Measurements from ENCODE around the gene BCDIN3D. TPM values are rescaled to one million over a fixed set of nuclear protein-coding genes. Genes with fewer than 3 reads are reported as not detected.
A peak's percentile ranks its signal among the peaks of the same experiment; 100 is the strongest.

The BCDIN3D gene
- polyA plus RNA-seq, 1 donor from 2014 or later = 7.0 TPM

DNA sequence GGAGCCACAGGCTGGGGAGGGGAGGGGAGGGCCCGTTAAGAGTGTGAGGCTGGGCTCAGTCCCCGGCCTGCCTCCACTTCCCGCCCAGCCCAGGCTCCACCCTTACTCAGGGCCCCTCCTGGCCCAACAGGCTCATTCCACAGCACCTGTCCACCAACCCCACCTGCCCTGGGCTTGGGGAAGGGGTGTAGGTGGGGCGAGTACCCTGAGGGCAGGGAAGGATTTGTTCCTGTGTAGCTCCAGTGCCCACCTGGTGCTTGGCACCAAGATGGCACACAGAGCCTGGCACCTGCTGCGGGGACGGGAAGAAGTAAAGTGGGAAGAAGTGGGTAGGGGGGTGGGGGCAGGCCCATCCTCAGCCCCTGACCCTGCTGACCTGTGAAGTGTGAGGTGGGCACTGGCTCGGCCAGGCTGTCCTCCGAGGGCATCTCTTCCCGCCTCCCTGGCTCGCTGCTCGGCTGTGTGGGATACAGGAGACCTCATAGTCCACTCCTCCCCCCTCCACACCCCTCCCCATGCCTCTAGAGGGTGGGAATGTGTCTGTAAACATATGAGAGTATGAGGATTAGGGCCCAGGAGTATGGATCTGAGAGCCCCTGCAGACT, 49.8 kb downstream of the BCDIN3D start:
- no peaks in the 10 kb centered on the region for H3K36me3 Mint-ChIP-seq
- H3K9me3 Mint-ChIP-seq = no peaks in the 10 kb centered on the region
- H3K4me3 Mint-ChIP-seq = no peak overlapping the region
- H3K27me3 Mint-ChIP-seq = no peaks in the 10 kb centered on the region
- H3K4me1 Mint-ChIP-seq = no peaks in the 10 kb centered on the region
- no peak overlapping the region for H3K27ac Mint-ChIP-seq

DNA sequence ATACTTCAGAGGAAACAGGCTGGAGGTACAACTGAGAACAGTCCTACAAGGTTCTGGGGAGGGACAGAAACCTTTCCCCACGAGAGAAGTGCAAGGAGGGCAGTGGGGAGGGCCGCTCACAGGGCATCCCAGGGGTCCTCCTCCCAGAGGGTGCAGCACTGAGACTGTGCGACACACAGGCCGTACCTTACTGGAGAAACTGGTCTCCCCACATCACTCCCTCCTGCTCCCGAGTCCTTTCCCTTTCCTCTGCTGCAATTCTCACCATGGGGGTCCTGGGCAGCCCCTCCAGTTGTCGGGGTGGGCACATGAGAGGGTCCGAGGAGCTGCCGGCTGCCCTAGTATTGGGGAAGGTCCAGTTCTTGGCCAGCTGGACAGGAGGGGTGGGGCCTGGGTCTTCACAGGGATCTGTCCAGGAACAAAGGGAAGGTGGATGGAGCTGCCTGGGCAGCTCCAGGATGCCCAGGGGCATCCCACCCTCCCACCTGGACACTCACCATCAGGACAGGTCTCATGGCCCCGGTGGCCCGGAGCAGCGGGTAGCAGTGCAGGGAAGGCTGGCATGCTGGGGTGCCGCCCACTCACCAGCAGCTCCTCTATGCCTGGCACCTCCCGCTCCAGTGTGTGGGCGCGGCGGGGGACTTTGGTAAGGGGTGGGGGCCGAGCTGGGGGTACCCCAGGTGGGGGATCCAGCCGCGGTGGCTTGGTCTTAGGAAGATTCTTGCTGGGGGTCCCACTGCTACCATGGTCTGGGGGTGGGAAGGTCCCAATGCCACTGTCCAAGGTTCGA, 50.5 kb downstream of the BCDIN3D start:
- peaks cover 0 to 5% (median 4%) of the 10 kb centered on the region in 3 donors for H3K9me3 Mint-ChIP-seq
- H3K27me3 Mint-ChIP-seq = no peaks in the 10 kb centered on the region
- H3K27ac Mint-ChIP-seq = no peak overlapping the region
- no peaks in the 10 kb centered on the region for H3K36me3 Mint-ChIP-seq
- H3K4me3 Mint-ChIP-seq = no peak overlapping the region
- H3K4me1 Mint-ChIP-seq = no peaks in the 10 kb centered on the region

- Mint-ChIP-seq H3K36me3 (no peaks in the 10 kb centered on the region), H3K27ac (no peak overlapping the region), H3K4me3 (no peak overlapping the region), H3K9me3 (peaks cover 0 to 5% (median 5%) of the 10 kb centered on the region in 3 donors), H3K27me3 (no peaks in the 10 kb centered on the region), H3K4me1 (no peaks in the 10 kb centered on the region)
Measured at GRCh38 chr12:49791700-49792099, 51.2 kb downstream of the BCDIN3D start.

- peaks cover 0 to 5% (median 5%) of the 10 kb centered on the region in 3 donors for H3K9me3 Mint-ChIP-seq
Measured at GRCh38 chr12:49790741-49791555, 52.0 kb downstream of the BCDIN3D start.

DNA sequence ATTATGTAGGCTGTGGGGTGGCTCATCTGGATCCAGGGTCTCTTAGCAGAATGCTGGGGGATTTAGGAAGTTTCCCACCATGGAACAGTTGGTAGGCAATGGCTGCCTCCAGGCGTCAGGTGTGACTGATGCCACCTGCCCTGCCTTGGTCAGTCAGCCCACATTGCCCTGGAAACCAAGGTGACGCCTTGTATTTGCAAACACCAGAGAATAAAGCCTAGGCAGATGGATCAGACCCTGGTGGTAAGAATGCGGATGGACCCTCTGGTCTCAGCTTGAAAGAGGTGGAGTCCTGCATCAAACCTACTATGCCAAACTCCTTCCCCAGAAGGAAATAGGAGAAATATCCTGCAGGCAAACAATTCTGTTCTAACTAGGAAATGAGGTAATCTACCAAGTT, 52.9 kb downstream of the BCDIN3D start:
- H3K27ac Mint-ChIP-seq = no peak overlapping the region
- H3K4me3 Mint-ChIP-seq = no peak overlapping the region
- H3K36me3 Mint-ChIP-seq = no peaks in the 10 kb centered on the region
- no peaks in the 10 kb centered on the region for H3K4me1 Mint-ChIP-seq
- peaks cover 0 to 5% (median 5%) of the 10 kb centered on the region in 3 donors for H3K9me3 Mint-ChIP-seq
- peaks cover 2% of the 10 kb centered on the region for H3K27me3 Mint-ChIP-seq

More at GRCh38 chr12:49790741-49791555, 52.0 kb downstream of the BCDIN3D start:
- H3K4me3 Mint-ChIP-seq = no peak overlapping the region
- H3K36me3 Mint-ChIP-seq = no peaks in the 10 kb centered on the region
- no peaks in the 10 kb centered on the region for H3K27me3 Mint-ChIP-seq
- H3K4me1 Mint-ChIP-seq = no peaks in the 10 kb centered on the region
- peak overlapping the region in 1 of 3 donors; percentile 50 for H3K27ac Mint-ChIP-seq

DNA sequence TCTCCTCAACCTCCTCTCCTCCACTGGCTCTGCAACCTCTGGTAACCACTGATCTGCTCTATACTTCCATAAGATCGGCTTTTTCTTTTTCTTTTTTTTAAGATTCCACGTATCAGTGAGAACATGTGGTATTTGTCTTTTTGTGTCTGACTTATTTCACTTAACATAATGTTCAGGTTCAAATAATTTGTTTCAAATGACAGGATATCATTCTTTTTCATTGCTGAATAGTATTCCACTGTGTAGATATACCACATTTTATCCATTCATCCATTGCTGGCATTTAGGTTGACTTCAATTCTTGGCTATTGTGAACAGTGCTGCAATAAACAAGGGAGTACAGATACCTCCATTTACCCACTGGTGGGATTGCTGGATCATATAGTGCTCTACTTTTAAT, 55.2 kb downstream of the BCDIN3D start:
- peaks cover 0 to 2% (median 0%) of the 10 kb centered on the region in 3 donors for H3K4me1 Mint-ChIP-seq
- no peak overlapping the region for H3K4me3 Mint-ChIP-seq
- no peak overlapping the region for H3K27ac Mint-ChIP-seq
- H3K36me3 Mint-ChIP-seq = no peaks in the 10 kb centered on the region
- H3K9me3 Mint-ChIP-seq = peaks cover 0 to 5% (median 5%) of the 10 kb centered on the region in 3 donors
- H3K27me3 Mint-ChIP-seq = peaks cover 6% of the 10 kb centered on the region

Other genes with a start within 250 kb of the BCDIN3D start
- gene FAM186B, start 237.5 kb downstream of the BCDIN3D start, polyA plus RNA-seq = 0.16 TPM
- gene PRPF40B, start 219.5 kb downstream of the BCDIN3D start, polyA plus RNA-seq = 5.7 TPM
- gene FMNL3, start 135.7 kb downstream of the BCDIN3D start, polyA plus RNA-seq = 5.6 TPM
- 710 TPM for gene TMBIM6, start 101.5 kb downstream of the BCDIN3D start, polyA plus RNA-seq
- 2.5 TPM for gene NCKAP5L, start 14.7 kb downstream of the BCDIN3D start, polyA plus RNA-seq
- gene FAIM2, start 60.8 kb upstream of the BCDIN3D start, polyA plus RNA-seq = not detected
- gene AQP2, start 107.6 kb upstream of the BCDIN3D start, polyA plus RNA-seq = not detected
- gene AQP5, start 118.8 kb upstream of the BCDIN3D start, polyA plus RNA-seq = not detected
- not detected for gene AQP6, start 129.8 kb upstream of the BCDIN3D start, polyA plus RNA-seq
- gene RACGAP1, start 182.4 kb upstream of the BCDIN3D start, polyA plus RNA-seq = 13.7 TPM
- gene ASIC1, start 214.5 kb upstream of the BCDIN3D start, polyA plus RNA-seq = not detected
- 27.9 TPM for gene SMARCD1, start 242.2 kb upstream of the BCDIN3D start, polyA plus RNA-seq

Data from IgD-negative memory B cell (primary cell).